Ureter (tissue), 1 donor: ENCODE data around the gene PTPRN. TPM values are rescaled to one million over a fixed set of nuclear protein-coding genes. Genes with fewer than 3 reads are reported as not detected.
"Not testable (repeated sequence)": the region's sequence is repeated elsewhere in the genome, so short reads cannot be mapped to it uniquely, and the experiment has no call there.

ENCODE experiments used
- DNase-seq: peaks from one replicate; pipeline ENCODE4 v3.0.0-alpha.2; 2020; ENCODE audit warnings: low spot score
- total RNA-seq: library from RNA; stranded (reverse); gene quantifications from one replicate; pipeline ENCODE4 v1.2.4, GENCODE V29; 2023
- donor health status: DM: yes; HTN: yes; CAD: no.

The PTPRN gene
- not detected for total RNA-seq

DNA sequence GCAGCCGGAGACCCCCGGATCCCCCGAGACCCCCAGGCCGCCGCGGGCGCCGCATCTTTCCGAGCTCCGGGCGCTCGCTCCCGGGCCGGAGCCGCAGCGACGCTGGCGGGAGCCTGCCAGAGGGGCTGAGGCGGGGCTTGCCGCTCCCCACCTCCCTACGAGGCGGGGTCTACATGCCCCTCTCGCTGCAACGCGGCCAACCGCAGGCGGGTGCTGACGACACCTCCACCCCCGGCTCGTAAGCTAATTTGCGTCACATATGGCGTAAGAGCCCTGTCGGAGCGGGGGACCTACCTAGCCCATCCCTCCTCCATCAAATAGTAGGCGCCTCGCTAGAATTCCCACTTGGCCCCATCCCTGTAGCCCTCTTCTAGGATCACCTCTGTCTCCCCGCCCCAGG is at the start of gene PTPRN:
Gene PTPRN (minus strand): TSS at position 124 of the 400 bp plus-strand sequence. CDS start 69 bp downstream, at position 55.
- no peak for DNase-seq

DNA sequence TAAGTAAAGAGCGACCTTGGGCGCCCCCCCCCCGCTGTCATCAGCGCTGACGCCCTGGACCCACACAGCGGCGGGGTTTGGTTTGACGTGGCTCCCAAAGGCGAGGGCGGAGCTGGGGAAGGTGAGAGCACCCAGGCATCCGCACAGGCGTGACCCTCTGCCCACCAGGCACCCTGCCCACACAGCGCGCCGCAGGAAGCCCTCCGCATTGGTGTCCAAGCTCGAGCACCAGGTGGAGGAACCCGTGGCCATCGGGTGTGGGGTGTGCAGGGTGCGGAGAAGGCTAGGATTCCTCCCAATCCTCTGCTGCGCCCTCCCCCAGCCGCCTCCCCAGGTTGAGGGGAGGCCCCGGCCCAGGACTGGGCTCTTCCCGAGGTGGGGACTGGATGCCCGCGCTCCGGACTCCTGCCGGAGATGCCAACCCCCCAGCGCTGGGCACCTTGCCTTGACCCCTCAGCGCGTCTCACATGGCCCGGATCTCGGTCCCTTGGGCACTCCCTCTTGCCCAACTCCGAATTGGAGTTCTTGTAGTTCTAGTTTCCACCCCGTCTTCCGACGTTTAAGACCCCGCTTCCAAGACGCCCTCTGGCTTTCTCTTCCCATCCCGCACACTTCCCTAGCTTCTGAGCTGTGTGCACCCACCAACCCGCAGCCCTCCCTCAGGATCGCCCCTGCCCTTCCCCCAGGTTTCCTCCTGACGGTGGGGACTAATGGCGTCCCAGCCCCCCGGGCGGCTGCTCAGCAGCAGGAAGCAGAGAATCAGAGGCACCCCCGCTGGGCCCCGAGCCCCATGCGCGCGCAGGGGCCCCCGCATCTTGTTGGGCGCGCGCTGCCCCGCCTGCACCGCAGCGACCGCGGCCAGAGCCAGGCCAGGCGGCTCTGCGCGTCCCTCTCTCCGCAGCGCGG is 49.2 kb upstream of the PTPRN start:
- no peak for DNase-seq

DNA sequence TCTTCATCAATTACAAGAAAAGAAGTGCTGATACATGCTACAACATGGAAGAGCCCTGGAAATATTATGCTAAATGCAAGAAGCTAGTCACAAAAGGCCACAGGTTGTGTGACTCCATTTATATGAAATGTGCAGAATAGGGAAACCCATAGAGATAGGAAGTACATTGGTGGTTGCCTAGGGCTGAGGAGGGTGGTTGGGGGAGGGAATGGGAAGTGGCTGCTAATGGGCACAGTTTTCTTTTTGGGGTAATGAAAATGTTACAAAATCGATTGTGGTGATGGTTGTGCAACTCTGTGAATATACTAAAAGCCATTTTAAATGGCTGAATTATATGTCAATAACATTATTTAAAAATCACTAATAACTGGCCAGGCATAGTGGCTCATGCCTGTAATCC is 47.6 kb upstream of the PTPRN start:
- no peak for DNase-seq

DNA sequence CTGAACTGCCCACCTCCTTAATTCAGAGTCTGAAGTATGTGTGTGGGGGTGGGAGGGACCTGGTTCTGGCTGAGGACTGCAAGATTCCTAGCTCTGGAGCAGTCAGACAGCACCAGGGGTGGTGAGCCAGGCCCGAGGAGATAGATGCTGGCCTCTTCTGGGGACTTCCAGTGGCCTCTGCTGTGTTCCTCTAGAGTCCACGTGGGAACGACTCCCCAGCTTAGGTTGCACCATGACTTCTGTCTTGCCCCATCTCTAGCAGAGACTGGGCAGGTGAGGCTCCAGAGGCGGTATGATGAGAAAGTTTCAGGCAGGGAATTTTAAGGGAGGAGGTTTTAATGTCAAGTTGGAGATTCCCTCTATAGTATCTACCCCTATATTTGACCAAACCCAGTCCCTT is 45.4 kb upstream of the PTPRN start:
- no peak for DNase-seq

DNA sequence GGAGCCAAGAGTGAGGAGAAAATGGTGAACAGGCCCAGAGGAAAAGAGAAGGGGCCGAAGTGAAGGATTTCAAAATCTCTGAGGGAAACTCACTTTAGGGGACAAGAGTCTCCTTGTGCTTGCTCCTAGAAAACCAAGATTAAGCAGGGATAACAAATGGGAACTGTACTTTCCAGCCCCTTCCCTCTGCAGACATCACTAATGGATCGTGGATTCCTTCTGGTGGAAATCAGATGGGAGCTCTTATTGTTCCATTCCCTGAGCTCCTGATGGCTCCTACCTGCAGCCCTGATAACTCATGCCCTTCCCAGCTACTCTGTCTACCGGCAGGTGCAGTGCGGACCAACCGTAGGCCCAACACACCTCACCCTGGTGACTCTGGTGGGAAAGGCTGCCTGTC is 43.9 kb upstream of the PTPRN start:
- DNase-seq: no peak

DNA sequence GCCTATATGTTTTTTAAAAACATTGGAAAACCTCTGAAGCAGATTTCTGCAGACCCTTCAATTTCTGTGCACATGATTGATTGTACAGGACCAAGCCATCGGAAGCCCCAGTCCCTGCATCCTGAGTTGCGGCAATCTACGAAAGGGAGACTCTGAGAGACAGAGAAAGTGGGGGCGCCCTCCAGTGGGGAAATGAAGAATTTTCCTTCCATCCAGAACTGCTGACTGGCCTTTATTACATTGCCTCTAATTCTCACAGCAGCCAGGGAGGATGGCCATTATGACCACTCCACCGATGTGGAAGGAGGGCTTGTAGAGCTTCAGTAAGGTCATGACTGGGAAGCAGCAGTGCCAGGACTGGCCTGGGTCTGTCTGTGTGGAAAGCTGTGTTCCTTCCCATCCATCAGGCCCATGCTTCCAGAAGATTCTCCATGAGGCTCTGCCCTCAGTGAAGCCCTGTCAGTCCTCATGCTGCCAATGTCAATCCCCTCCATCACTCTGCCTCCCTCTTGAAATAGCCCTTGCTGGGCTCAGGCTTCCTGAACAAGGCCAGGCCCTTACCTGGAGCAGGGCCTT is 43.3 kb upstream of the PTPRN start:
- DNase-seq: peak; percentile 53

DNA sequence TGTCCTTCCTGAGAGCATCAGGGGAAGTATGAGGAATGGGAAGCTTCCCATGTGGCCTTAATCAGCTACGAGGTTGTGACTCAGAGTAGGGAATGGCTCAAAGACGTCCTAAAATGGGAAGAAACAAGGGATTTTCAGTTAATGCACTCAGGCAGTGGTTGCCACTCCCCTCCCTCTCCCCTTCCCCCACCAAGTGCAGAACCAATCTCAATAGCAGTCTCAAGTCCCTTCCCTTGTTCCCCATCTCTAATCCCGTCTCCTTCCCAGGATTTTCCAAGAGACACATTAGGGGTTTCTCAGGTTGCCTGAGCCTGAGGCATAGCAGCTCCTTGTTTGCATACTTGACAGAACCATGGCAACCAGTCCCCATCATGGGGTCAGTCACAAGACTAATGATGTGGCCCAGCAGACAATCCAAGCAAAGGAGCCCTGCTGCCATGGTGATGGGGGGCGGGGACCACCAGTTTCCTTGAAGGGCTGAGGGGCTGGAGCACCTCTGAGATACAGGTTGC is 41.6 kb upstream of the PTPRN start:
- no peak for DNase-seq

DNA sequence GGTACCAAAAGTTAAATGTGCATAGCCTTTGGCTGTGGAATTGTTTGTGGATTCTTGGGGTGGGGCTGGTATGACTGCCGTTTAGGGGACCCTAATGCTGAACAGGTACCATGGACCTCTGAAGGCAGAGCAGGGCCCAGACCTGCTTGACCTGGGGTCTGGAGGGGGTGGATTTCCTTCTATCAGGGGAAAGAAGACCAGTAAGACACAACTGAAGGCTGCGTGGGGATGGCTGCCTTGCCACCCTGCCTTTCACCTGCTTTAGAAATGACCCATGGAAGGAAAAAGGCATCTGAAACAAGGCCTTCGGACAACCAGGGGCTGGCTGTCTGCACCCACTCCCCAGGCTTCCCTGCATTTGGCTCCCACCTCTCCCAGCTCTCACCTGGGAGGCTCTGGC is 41.0 kb upstream of the PTPRN start:
- DNase-seq: no peak

DNA sequence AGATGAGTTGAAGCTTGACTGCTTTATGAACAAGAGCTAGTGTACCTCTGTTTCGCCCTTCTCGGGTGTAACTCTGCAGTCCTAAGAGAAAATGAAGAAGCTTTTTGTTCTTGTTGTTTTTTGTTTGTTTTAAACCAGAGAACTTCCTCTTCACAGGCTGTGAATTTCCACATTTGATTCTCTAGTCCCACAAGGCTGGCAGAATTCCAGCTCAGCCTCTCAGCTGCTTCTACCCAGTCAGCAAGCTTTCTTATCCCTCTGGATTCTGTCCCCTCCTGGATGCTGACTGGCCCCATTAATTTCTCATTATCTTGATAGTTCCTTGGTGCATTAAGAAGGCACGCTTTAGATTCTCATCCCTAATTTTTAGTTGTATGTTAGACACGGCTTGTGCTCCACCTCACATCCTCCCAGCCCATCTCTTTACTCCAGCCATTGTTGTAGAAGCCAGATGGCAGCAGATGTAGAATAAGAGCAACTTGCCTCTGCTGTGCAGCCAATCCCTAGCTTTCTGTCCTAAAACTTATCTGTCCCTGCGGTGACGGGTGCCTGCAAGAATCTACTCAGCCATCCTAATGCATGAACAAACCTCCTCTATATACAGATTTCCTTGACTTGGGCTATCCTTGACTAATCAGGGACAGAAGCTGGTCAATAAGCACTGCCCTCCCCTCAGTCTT is 35.7 kb upstream of the PTPRN start:
- no peak for DNase-seq

DNA sequence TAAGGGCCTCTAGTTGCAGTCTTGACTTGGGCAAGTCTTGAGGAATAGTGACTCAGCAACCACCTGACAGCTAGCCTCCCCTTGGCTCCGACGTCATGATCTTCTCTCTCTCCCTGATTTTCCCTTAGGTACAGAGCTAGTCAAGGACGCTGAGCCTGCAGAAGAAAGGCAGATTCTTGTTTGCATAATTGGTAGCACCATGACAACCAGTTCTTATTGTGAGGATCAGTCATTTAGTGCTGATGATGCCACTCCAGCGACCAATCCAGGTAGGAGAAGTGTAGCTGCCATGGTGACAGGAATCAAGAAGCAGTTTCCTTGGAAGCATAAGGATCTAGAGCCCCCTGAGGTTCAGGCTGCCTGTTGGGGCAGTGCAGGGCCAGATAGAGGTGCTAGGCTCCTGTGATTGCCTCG is 26.2 kb upstream of the PTPRN start:
- DNase-seq: no peak

DNA sequence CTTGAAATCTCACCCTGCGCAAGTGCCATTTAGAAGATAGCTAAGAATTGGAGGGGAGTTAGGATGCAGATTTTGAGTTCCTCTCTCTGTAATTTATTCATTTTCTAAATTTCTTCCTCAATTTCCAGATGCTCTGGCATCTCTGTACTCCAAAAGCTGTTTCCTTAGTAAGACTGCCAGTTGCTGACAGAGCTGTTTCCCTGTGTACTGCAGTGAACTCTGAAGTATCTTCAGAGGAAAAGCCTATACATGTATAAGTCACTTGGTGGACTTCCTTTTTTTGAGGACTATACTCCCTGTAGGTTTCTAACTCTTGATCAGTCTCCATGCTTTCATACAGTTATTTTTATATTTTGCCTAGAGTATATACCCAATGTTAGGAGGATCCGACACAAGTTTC is 24.9 kb upstream of the PTPRN start:
- no peak for DNase-seq

DNA sequence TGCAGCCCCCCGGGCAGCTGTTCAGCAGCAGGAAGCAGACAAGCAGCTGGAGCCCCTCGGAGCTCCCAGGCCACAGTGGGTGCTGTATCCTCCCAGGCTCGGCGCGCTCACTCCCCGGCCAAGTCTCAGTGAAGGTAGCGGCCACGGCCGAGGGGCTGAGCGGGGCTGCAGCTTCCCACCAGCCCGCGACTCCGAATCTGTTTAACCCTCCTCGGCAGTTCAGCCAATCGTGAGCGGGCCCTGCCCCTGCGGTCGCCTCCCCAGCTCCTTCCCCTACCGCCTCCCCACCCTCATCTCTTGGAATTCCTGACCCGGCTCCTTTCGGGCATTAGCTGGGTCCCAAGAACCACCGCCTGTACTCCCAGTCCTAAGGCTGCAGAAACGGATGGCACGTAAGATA is 23.3 kb upstream of the PTPRN start, which contains the start of gene RESP18:
Gene RESP18 (minus strand): TSS at position 203 of the 400 bp plus-strand sequence.
- no peak for DNase-seq

DNA sequence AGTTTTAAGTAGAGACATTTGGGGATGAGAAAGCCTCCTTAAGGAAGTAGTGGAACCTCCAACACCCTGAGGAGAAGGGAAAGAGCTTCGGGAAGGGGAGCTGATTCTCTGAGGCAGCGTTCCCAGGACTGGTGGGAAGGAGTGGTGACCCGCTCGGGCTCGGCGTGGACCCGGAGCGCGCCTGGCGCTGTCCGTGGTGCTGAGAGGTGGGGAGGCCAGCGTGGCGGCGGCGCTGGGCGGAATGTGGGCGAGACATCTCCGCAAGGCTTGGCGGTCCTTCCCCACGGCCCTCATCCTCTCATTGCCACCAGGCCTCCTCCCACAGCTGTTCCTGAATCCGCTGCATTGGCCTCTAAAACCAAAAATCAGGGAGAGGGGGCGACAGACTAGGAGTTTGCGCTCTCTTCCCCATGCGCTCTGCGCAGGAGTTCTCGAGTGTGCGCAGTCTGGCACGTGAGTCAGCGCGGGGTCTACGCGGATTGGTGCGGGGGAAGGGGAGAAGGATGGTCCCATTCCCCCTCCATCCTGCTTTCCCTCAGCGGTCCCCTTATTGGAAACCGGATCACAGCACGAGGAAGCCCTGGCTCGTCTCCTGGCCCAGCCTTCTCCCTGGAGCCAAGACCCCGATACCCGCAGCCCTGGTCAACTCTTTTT is 22.5 kb upstream of the PTPRN start:
- DNase-seq: no peak

DNA sequence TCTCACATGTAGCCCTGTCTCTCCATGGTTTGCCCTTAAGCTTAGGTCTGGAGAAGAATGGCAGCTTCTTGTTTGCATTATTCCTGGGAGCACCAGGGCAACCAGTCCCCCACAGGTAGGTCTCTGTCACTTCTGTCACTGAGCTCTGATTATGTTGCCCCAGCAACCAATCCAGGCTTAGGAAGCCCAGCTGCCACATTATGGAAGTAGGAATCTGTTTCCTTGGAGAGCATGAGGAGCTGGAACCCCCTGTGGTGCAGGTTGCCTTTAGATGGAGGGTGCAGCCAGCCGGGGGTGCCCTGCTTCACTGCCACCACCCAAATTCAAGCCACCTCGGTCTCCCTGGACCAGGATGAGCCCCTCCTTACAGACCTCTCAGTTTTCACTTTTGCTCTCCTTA is 18.5 kb upstream of the PTPRN start:
- no peak for DNase-seq

DNA sequence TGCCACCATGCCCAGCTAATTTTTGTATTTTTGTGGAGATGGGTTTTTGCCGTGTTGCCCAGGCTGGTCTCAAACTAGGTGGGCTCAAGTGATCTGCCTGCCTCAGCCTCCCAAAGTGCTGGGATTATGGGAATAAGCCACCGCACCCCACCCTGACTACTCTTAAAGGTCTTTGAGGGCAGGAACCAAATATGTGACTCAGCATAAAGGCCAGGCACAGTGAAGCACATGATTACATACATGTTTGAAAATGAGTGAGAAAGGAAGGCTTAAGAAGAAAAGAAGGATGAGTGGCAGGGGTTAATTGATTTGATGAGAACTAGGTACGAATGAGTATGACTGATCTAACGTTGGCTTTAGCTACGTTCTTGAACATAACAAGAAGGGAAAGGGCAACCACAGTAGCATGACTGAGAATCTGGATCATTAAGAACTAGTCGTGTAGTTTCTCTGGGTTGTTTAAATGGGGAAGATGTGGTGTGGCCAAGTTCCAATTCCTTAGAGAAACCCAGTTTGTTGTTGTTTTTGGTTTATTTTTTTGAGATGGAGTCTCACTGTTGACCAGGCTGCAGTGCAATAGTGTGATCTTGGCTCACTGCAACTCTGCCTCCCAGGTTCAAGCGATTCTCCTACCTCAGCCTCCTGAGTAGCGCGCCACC is 16.6 kb upstream of the PTPRN start:
- DNase-seq: no peak

DNA sequence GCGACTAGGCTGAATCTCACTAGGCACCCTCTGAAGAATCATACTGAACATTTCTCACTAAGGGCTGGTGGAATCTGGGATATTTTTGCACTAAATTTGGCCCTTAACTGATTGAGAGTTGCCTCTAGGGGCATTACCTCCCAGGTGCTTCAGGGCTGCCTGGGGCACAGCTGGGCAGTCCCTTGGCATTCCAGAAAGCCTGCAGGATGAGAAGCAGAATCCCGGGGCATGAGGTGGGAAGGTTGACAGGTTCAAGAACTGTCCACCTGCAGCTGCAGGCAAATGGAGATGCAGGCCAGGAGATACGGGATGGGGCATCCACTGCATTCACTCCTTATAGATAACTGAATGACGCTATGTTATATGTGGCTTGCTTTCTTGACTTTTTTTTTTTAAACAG is 15.9 kb upstream of the PTPRN start:
- DNase-seq: no peak

DNA sequence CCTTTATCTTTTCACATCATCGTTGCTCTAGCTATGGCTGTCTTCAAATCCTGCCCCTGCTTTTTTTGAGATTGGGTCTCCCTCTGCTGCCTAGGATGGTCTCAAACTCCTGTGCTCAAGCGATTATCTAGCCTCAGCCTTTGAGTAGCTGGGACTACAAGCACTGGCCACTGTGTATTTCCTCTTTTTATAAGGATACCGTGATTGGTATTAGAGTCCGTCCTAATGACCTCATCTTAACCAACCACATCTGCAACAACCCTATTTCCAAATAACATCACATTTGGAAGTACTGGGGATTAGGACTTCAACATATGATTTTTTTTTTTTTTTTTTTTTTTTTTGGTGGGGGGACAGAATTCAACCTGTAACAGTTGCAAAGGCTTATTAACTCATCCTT is 14.2 kb upstream of the PTPRN start:
- DNase-seq: no peak

DNA sequence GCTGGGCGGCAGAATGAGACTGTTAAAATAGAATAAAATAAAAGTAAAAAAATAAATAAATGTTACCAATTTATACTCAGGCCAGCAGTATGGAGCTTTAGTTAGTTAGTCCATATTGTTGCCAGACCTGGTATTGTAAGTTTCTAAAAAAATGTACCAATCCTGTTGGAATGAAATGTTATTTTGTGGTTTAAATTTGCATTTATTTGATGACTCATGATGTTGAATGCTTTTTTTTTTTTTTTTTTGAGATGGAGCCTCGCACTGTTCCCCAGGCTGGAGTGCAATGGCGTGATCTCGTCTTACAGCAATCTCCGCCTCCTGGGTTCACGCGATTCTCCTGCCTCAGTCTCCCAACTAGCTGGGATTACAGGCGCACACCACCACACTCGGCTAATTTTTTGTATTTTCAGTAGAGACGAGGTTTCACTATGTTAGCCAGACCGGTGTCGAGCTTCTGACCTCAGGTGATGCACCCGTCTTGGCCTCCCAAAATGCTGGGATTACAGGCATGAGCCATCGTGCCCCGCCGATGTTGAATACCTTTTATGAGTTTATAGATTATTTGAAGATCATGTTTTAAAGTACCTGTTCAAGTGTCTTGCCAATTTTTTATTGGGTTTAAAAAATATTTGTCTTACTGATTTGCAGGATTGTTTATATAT is 5.7 kb upstream of the PTPRN start:
- no peak for DNase-seq

DNA sequence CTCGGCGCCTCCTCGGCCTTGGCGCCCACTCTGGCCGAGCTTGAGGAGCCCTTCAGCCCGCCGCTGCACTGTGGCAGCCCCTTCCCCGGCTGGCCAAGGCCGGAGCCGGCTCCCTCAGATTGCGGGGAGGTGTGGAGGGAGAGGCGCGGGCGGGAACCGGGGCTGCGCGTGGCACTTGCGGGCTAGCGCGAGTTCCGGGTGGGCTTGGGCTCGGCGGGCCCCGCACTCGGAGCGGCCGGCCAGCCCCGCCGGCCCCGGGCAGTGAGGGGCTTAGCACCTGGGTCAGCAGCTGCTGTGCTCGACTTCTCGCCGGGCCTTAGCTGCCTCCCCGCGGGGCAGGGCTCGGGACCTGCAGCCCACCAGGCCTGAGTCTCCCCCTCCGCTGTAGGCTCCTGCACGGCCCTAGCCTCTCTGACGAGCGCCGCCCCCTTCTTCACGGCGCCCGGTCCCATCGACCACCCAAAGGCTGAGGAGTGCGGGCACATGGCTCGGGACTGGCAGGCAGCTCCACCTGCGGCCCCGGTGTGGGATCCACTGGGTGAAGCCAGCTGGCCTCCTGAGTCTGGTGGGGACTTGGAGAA is 3.6 kb upstream of the PTPRN start:
- not testable (repeated sequence) for DNase-seq
